Stimulated activated CD4-positive, alpha-beta T cell treated with anti-CD3 and anti-CD28 coated beads, Interleukin-2, amount 100 ng/mL, for 4 hours (primary cell): ENCODE results near the gene COL13A1.

Source experiments
- DNase-seq: peaks from one replicate; pipeline ENCODE4 v3.0.0-alpha.2; 2020; ENCODE audit warnings: low read depth

COL13A1 gene

DNA sequence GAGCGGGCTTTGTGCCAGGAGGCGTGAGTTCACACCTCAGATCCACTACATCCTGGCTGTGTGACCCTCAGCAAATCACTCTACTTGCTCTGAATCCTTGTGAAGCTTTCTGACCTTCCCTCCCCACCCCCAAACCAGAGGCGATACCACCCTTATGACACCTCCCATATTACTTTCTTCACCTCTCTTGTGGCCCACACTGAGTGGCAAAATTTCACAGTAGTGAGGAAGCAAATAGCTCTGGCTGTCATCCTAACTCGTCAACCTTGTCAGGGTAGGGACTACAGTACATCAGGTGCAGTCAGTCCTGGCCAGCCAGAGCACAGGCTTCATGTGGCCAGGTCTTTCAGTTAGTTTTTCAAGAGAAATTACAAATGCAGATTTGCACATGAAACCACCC lies 19.1 kb downstream of the COL13A1 start:
- no peak for DNase-seq

DNA sequence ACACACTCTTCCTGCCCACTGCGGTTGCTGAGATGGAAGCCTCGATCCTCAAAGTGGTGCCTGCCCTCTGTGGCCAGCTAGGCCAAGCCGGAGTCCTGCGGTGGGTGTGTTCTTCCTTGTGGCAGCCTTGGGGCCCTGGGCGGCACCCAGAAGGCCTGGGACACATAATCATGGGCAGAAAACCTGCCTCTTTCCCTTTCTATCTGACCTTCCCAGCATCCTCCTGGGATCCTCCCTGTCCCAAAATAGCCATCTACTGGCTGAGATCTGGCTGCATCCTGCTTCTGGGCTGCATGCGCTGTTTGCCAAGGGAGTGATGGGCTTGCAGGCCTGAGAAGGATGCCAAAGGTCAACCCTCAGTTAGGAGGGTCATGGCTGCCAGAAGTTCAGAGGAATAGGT lies 23.9 kb downstream of the COL13A1 start:
- DNase-seq, result no peak

DNA sequence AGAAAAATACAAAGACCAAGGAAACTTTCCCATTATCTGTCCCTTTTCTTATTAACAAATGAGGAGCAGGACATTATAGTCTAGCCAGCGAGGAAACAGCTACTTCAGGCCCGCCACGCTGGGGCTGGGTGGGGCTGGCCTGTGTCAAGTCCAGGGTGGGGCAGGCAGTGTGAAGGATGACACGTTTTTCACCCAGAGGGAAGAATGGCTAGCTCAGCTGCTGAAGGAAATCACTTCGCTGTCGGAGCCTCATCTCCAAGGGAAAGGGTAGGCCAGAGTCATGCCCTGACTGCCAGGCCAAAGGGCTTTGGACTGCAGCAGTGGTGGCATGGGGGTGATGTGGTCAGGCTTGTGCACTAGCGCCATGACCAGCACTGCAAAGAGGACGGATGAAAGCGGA lies 24.4 kb downstream of the COL13A1 start:
- no peak for DNase-seq

DNA sequence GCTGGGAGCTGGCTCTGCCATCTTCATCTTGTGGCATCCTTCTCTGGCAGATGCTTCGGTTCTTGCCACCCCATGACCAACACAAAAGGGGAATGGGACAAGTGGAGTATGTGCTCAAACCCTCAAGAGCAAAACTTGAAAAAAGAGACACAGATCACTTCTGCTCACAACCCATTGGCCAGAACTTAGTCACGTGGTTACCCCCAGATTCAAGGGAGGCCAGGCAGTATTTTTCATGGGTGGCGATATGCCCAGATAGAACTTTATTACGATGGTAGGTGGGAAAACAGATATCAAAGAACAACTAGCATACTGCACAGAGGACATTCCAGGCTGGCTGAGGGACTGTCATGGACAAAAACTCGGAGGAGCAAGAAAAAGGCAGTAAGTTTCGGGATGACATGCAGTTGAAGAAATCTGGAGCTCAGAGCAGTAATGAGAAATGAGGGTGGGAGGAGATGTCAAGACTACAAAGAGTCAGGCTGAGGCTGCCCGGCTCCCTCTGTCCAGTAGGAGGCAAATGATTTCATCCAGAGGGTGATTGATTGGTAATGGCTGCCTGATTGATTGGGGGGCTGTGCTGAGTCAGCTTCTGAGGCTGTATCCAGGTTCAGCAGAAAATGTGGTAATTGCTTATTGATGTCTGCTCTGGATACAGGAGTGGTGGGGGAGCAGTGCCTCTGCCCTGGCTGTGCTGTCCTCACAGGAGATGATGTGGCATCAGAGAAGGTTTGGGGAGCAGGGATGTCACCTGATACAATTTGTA lies 25.3 kb downstream of the COL13A1 start:
- no peak for DNase-seq

DNA sequence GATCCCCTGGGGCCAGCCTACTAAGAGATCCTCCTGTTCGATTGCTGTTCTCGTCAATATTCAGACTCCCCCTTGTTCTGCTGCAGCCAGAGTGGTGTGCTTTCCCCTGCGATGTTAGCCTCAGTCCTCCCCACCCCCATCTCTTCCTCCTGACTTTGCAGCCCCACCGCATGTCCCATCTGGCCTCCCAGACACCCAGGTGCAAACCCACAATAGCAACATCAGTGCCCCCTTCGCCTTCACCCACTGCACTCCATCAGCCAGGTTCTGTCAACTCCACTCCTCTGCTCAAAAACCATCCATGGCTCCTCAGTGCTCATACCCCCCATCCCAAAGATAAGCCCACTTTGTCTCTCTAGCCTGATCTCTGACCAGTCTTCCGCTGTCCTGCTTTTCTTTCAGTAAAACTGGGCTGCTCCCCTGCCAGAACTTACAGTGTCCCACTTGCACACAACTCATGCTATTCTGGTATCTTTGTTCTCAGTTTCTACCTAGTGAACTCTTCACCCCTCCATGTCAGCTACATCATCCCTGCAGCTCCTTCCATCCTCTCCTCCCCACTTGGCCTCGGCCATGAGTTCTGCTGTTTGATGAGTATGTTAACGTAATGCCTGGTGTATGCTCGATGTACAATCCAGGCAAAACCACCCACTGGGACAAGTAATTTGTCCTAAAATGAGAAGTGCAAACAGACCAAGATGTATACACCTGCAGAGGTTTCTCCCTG lies 26.6 kb downstream of the COL13A1 start:
- DNase-seq, result no peak

DNA sequence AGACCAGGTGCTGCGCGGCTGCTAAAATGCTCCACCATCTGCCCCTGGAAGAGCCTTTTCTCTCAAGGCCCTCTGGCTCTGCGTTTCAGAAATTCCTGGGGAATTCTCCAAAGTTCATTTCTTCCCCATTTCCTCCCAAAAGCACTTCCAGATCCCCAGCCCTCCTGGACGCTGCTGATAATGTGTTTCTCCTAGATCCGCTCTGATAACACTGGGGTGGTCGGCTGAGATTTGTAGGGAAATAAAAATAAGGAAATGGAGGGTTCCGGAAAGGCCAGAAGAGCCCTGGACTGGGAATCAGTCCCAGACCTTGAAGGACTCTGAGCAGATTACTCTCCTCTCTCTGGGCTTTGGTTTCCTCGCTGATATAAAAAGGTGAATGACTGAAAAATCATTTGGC lies 28.1 kb downstream of the COL13A1 start:
- DNase-seq, result no peak

DNA sequence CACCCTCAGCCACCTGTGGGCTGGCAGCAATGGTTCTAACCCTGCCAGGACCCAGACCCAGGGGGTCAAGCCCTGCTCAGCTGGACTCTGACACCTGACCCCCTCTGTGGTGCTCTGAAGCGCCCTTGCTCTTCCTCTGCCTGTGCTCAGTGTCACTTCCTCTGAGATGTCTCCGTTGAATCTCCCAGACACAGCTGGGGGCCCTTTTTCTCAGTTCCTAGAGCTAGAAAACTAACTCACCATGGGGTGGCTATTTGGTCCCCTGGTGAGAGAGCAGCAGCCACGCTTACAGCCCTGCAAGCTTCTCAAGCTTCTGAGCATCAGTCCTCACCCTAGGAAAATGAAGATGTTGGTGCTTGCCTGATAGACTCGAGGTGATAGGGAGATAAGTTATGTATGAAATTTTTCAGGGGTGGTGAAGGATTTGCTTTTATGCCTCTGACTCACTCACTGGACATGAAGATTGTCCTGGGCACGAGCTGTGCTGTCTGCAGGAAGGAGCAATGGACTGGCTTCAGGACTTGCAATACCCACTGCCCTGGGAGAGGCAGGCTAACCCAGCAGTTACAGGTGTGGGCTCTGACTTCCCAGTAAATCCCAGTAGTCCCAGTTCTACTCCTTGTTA lies 29.6 kb downstream of the COL13A1 start:
- no peak for DNase-seq

DNA sequence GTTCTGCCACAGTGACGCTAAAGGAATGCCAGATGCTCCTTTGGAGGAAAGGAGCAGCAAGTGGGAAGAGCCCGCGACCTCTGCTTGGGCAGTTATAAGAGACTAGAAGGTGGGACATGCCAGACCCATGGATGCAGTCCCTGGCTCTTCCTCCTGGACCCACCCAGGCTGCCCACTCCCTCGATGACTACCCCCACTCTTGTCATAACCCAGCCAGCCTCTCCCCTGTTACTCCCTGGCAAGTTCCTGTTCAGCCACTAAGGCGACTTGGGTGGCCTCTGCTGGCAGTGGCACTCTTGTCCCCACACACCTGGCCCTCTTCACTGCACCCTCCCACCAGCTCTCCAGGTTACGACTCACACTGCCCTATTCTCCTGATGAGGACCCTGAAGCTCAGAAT lies 33.5 kb downstream of the COL13A1 start:
- DNase-seq, result no peak

DNA sequence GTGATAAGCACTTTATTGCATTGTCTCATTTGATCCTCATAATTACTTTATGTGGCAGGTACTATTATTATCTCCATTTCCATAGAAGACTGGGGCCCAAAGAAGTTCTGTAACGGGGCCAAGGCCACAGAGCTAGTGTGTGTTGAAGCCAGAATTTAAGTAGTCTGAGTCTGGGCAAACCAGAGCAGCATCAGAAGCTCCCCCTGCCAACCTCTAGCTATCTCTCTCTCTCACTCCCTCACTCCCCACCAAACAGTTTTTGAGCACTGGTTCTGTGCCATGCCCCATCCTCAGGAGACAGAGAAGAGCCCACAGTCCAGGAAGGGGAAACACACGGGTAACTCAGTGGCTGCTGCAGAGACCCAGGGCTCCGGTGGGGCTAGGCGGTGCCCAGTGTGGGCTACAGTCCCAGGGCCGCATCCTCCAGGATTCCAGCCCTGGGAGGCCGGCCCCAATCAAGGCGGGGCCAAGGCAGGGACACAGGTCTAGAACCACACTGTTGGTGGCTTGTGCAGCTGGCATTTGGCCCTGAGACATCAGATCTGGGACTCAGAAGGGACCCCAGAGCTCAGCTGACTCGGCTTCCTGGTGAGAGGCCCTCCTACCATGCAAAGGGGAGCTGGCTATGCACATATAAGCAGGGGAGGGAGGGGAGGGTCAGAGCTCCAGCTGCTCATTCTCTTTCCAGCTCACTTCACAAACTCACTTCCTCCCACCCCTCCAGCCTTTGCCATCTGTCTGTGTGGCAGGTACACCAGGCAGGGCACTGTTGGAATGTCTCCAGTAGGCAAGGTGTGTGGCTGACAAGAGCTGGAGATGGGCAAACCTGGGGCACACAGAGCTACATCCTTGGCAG lies 34.4 kb downstream of the COL13A1 start:
- DNase-seq, result no peak

DNA sequence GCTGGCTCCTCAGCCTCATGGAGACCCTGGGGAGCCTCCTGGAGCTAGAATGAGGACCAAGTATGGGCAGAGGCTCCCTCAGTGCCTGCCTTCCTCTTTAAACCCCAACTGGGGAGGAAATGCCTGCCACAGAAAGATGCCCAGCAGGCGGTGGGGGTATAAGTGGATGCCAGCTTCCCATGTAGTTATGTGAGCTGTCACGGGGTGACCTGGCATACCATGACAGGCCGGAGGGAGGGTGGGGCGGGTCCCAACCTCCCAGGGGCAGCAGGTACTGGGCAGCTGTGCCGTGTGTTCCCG lies 35.0 kb downstream of the COL13A1 start:
- no peak for DNase-seq

DNA sequence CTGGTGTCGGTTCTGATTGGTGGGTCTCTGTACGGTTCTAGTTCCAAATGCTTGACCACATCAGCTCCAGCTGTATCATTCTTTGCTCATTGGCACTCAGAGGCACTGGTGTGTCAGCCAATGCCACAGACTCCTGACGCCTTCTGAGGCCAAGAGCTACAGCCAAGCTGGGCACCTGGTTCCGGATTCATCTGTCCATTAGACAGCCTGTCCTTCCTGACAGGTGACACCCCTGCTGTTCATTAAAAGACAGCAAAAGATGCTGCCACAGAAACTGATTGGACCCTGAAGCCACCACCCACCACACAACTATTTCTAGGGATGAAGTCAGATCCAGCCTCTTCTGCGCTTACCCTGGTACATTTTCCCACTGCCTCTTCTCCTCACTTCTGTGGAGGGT lies 35.6 kb downstream of the COL13A1 start:
- DNase-seq, result no peak

DNA sequence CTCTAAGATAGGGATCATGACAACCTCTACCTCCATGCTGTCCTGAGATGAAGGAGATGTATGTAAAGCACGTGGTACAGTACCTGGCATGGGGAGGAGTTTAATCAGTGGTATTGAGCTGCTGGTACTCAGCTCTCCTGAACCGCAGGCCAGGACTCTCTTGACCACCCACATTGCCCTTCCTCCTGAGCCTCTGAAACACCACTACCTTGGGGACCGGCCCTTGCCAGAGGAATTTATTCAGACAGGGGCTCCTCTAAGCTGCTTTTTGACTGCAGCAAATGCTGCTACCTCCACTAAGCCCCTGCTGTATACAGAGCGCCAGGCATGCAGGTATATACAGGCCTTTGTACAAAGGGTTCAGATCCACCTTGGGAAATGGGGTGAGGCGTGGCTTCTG lies 36.7 kb downstream of the COL13A1 start:
- DNase-seq, result no peak

DNA sequence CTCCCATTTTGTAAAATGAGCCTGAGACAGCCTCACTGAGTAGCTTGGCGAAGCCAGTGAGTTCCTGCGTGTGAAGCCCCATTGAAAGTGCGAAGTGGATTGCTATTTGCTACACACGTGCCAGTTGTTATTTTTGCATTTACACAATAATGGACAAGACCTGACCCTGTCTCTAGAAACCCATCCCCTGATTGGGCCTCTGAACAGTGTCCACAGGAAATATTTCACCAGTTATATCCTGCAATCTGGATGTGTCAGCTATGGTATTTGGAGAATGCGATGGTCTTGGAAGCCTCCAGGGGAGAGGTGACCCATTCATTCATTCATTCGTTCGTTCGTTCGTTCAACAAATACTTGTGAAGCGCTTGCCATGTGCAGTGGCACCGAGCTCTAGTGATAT lies 37.1 kb downstream of the COL13A1 start:
- no peak for DNase-seq

DNA sequence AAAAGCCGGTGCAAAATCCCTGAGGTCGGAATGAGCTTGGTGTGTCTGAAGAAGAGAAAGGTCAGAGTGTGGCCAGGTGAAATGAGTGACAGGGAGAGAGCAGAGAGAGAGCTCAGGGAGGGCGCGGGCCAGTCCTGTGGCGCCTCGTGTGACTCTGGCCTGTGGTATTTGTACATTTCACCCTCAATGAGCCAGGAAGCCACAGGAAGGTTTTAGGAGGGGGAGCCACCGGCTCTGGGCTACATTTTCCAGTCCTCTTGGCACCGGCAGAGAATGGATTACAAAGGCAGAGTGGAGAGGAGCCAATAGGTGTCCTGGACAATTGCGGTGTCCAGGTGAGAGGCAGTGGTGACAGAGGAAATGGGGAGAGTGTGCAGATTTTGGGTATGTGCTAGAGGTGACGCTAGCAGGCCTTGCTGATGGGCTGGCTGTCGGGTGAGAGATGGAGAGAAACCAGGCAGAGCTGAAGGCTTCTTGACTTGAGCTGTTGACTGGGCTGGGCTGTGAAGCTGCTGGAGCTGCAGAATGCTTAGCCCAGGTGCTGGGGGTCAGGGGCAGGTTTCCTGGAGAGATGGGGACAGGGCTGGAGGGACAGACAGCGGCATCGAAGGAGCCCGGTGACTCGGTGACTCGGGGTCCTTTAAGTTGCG lies 38.1 kb downstream of the COL13A1 start:
- DNase-seq, result no peak

DNA sequence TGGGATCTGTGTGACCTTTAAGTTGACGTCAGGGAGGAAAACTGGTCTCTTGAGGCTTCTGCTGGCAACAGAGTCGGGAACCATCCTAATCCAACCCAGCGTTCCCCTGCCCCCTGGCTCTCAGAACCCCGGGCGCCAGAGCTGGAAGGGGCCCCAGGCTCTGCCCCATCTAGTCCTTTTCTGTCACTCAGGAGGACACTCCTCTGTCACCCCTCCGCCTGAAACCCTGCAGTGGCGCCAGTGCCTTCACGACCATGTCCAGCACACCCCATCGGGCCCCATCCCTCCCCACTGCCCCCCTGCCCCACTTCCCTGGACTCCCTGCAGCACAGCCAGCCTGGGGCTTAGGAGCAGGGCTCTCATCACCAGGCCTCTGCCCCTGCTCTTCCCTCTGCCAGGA lies 39.1 kb downstream of the COL13A1 start:
- no peak for DNase-seq

DNA sequence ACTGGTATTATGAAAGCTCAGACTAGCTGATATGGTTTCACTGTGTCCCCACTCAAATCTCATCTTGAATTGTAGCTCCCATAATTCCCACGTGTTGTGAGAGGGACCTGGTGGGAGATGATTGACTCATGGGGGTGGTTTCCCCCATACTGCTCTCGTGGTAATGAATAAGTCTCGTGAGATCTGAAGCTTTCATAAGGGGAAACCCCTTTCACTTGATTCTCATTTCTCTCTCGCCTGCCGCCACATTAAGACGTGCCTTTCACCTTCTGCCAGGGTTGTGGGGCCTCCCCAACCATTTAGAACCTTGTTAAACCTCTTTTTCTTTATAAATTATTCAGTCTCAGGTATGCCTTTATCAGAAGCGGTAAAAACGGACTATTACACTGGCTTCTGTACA lies 40.3 kb downstream of the COL13A1 start:
- no peak for DNase-seq

DNA sequence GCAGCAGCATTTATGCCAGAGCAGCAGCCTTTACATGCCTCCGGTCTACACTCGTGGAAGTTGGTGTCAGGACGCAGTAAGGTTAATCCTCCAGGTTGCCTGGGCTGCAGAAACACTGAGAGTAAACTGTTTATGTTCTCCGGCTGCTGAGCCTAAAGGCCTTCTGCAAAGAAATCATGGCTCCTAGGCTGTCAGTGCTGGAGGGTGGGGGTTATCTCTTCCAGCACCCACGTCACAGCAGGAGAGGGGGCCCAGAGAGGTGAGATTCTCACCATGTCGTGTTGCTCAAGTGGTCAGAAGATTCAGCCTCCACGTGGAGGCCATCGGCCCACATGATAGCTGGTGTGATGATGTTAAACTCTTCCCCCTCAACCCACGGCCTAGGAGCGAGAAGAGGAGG lies 41.2 kb downstream of the COL13A1 start:
- no peak for DNase-seq

DNA sequence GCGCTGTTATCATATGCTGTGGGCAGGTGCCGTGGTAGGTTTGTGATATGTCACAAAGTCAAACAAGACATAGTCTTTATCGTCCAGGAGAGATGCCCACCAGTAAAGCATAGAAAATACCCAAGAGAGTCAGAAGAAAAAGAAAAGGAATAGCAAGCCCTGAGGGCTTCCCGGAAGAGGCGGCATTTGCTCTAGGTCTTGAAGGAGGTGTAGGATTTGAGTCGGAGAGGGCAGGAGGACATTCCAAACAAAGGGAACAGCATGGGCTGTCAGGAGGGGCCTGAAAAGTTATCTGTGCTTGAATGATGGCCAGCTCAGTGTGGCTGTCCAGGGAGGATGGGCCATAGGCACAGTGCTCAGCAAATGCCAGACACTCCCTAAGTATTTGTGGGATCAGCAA lies 42.2 kb downstream of the COL13A1 start:
- DNase-seq, result no peak

DNA sequence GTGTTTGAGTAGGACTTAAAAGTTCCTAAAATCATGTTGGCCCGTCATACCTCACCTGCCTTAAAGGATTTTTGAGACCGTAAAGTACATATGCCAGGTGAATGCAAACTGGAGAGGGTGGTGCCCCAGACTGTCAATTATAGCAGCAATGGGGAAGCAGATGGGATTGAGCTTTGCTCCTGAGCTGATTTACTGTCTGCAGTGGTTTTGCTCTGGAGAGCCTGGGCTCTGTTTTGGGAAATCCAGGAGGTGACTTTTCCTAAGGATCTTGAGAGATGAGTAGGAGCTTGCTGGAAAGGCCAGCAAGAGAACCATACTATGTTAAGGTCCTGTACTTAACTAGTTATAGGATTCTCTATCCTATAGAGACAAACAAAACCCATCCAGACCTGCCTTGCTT lies 43.0 kb downstream of the COL13A1 start:
- no peak for DNase-seq

DNA sequence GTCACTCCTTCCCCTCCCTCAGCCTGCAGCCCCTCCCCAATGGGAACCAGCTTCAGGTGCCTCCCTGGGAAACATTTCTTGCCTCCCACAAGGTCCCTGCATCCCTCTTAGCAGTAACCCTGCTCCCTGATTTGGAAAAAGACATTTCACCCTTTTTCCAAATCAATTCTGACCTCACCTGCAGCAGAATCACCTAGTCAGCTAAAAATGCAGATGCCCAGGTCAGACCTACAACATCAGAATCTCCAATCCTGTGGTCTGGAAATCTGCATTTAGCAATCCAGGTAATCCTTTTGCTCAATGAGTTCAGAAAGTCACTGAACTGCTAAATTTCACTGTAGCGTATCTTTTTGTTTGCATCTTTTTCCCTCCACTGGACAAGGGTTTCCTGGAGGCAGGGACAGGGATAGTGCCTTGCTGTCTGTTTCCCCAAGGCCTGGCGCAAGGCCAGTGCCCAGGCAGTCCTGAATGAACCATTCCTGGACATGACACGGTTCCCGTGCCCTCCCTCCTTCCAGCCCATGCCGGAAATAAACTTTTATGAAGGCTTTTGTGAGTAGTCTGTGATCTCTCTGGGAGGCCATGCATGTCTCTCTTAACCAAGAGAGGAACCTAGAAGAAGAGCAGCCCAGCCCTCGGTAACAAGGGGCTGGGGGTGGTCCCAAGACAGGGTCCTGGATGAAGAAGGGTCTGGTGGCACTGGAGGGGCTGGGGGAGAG lies 44.0 kb downstream of the COL13A1 start:
- DNase-seq, result no peak

DNA sequence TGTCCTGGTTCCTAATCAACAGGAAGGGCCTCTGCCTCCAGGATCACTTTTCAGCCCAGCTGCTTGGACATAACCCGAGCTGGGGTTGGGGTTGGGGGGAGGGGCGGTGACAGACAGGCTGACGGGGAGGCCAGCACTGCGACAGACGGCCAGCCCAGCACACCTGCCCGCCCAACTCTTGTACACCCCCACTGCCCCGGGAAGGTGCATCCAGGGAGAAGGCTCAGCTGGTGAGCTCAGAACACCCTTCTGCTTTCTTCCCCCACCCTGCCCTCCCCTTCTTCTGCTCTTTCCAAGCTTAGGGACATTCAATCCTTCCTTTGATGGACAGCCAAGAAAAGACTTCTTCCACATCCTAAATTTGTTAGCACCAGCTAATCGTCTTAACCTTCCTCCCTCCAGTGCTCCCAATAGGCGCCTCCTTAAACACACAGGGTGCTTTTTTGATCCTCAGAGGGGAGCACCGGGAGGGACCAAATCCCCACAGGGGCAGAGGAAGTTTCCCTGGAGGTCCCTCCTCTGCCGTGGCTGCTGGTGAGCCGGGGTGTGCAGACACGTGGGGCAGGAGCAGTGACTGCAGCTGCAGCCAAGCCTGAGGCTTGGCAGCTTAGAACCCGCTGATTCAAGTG lies 44.7 kb downstream of the COL13A1 start:
- DNase-seq, result no peak
